CD1c-positive myeloid dendritic cell (primary cell): ENCODE results near the gene ELL.
A peak's percentile ranks its signal among the peaks of the same experiment; 100 is the strongest.

Experiments
- DNase-seq: peaks from one replicate; pipeline ENCODE4 v3.0.0-alpha.2; 2016; ENCODE audit errors: extremely low spot score

ELL gene

GRCh38 chr19:18488838-18489626 lies 32.8 kb downstream of the ELL start:
- no peak for DNase-seq

DNA sequence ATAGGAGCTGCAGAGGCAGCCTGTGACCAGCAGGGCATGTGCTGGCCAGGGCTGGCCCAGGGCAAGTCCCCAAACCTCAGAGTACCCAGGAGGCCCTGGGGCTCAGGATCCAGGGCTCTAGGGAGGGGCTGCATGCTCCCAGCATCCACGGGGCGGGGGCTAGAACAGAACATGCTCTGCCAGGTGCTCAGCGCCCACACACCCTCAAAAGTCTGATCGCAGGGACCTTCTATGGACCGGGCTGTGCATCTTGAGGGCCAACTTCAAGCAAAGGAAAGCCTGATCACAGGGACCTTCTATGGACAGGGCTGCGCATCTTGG lies 33.5 kb downstream of the ELL start:
- peak; percentile 43 for DNase-seq

DNA sequence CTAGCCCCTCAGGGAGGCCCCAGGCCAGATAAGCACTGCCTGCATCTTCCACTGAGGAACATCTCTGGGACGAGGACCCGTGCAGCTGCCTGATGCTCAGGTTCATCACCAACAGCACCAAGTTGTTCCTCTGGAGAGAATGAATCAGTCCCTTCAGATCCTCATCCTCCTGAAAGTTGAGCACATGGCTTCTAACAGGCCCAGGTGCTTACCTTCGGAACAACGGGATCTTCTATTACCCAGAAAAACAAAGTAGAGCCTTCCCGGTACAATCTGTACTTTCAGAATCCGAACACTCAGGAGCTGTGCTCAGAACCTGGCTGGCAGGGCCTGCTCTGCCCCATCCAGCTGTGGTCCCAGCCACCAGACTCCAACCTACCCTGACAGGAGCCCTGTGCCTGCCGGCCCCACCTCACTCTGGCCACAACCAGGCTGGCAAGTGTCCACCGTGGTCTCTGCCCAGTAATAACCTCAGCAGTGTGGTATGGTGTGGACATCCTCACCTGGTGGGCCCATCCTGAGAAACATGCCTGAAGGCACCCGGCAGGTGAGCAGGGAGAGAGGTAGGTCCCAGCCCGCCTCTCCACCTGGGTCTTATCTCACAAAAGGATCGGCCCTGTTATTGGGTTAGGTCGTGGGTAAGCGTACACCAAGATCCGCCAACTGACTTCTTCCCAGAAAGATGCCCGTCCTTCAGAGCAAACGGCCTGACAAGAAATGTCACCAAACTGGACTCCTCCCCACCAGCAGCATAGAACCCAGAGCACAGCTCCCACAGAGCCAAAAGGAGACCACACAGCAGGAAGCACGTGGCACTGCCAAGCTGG lies 34.1 kb downstream of the ELL start:
- DNase-seq: no peak

- no peak for DNase-seq
Observed at GRCh38 chr19:18486746-18487145, 35.1 kb downstream of the ELL start.

GRCh38 chr19:18484992-18485391 lies 36.9 kb downstream of the ELL start:
- no peak for DNase-seq

GRCh38 chr19:18483119-18483890 lies 38.6 kb downstream of the ELL start:
- no peak for DNase-seq

DNA sequence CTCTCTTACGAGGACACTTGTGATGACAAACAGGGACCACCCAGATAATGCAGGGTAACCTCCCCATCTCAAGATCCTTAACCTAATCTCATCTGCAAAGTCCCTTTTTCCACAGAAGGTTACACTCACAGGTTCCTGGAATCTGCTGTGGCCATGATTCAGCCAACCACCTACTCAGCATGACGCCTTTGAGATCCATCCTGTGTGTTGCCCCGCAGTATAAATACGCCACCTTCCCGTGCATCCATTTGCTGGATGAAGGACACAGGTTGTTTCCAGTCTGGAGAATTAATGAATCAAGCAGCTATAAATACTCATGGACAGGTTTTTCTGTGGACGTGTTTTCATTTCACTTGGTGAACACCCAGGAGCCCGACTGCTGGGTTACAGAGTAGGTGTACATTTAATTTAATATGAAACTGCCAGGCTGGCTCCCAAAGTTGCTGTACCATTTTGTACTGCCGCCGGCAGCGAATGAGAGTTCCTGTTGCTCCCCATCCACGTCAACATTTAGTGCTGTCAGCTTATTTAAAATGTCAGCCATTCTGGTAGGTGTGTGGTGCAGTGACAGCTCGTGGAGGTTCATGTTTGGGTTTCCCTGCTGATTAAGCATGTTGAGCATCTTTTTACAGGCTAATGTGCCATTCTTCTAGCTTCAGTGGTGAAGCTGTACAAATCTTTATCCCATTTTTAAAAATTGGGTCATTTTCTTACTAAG lies 40.2 kb downstream of the ELL start:
- DNase-seq: peak; percentile 66

GRCh38 chr19:18480006-18480691 lies 41.7 kb downstream of the ELL start:
- DNase-seq: peak; percentile 63

DNA sequence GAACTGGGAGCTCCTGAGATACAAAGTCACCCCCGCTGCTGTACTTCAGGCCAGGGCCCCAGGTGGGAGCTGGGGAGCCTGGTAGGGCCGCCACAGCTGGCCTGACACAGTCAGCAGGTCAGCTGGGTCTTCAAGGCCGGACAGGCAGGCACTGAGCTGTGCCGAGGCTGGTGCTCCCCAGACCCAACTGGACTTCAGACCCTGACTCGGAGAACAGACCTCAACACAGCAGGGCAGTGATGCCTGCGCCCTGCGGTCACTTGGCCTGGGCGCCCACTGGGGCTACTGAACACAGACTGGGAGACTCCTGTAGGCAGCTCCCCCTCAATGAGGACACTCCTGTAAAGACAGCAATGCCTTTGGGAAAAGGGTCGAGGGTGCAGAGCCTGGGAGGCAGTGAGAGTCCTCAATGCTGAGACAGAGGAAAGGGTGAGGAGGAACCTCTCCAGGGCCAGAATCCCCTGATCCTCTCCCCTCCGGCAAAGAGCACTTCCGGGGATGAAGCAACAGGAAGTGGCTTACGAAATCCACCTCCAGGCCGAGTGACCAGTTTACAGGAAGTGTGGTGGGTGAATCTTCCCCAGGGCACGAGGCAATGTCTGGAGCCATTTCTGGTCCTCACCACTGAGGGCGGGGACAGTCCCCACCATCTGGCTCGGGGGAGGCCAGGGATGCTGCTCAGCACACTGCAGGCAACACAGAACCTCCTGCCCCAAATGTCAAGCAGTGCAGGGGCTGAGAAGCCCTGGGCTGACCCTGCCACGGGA lies 43.1 kb downstream of the ELL start:
- peak; percentile 97 for DNase-seq

DNA sequence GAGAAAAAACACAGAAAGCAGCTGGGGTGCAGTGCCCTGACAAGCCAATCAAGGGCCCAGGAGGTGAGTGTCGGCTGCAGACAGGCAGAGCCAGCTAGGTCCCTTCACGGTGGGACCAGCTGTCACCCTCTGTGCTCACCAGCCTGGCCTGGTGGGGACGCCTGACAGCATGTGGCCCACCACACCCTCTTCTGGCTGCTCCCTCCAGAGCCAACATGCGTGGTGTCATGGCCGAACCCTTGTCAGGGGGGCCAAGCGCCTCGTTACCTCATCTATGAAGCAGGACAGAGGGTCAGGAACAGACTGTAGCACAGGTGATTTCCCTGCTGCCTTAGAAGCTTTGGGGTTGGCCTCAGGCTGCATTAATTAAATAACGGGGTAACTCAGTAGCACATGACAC lies 43.9 kb downstream of the ELL start:
- DNase-seq: no peak

DNA sequence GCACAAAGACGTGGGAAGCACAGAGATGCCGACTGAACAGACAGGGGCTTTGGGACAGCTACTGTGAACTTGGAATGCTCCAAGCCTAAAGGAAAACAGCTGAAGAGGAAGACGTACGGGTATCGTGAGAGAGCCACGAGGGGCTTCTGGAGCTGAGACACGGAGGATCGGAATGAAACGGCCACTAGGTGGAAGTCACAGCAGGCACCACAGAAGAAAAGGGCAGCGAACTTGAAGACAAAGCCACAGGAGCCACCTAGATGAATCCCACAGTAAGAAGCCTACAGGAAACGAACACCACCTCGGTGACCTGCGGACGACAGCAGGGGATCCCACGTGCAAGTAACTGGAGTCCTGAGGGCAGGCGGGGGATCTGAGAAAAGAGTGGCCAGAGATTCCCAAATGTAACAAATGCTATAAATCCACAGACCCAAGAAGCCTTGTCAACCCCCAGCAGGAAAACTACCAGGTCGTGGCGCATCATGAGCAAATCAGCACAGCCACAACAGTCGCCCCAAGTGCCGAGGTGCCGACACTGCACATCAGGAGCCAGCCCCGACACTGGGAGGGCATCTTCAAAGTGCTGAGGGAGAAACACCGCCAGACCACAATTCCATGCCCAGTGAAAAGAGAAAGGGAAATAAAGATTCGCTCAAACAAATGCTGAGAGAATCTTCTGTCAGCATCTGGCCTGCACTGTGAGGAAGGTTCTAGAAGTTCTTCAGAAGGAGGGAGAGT lies 44.7 kb downstream of the ELL start:
- DNase-seq: no peak

DNA sequence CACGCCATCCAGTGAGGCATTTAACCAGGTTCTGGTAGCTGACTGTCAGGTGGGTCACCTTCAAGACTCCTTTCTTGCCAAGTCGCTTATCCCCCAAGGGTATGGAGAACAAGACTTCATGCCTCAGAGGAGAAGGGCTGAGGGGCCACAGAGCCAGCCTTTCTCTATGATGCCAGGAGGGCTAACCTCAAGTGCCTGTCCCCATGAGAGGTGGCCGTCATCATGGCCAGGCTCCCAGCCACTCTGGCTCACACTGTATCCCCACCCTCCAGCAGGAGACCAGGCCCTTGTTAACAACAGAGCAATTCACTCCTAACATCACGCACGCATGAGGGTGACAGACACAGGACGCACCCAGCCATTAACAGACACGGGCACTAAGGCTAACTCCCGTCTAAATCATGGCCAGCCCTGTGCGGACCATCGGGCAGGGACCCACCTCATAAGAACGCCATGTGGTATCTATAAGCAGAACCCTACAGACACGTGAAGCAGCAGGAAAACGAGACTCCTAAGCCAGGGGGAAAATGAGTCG lies 45.3 kb downstream of the ELL start:
- no peak for DNase-seq

DNA sequence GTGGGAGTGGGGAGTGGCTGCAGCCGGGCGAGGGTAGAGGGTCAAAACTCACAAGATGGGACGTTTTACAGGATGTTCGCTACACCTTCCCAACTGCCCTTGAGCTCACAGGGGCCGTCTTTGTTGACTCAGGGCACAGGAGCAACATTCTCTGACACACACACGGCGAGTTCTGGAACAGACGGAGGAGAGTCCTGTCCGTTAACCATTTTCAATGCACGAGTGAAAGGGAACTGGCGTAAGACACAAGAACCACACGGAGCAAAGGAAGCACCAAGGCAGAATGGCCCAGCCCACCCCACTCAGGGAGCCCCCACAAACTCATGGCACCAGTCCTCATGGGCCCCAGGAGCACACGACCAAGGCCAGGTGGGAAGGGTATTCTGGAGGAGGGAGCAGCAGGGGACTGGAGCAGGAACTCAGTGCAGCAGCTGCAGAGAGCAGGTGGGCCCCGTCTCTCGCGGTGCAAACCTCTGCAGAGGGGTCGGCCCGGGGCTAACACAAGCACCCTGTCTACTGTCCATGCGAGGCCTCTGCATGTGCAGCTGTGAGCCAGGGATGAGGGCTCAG lies 46.0 kb downstream of the ELL start:
- no peak for DNase-seq

- no peak for DNase-seq
Observed at GRCh38 chr19:18475004-18475453, 46.8 kb downstream of the ELL start.

DNA sequence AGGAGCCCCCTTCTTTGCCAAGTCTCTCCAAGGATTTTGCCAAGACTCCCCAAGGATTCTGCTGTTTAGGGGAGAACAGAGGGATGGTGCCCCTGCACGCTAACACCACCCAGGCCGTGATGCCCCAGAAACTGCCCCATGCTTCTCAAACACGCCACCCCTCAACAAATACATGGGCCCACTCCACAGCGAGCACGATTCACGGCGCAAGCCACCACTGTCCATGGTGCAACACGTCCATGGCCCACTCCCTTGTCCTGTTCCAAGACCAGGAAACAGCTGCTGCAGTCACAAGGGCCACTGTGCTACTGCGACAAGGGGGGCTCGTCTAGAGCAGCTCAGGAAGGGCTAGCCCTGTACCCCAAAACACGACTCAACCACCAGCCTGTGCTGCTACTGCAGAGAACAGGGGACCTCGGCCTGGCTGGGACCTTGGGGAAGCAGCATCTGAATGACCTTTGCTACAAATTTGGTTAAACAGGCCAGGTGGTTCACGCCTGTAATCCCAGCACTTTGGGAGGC lies 47.4 kb downstream of the ELL start:
- no peak for DNase-seq

- no peak for DNase-seq
Observed at GRCh38 chr19:18473706-18474087, 48.2 kb downstream of the ELL start.

DNA sequence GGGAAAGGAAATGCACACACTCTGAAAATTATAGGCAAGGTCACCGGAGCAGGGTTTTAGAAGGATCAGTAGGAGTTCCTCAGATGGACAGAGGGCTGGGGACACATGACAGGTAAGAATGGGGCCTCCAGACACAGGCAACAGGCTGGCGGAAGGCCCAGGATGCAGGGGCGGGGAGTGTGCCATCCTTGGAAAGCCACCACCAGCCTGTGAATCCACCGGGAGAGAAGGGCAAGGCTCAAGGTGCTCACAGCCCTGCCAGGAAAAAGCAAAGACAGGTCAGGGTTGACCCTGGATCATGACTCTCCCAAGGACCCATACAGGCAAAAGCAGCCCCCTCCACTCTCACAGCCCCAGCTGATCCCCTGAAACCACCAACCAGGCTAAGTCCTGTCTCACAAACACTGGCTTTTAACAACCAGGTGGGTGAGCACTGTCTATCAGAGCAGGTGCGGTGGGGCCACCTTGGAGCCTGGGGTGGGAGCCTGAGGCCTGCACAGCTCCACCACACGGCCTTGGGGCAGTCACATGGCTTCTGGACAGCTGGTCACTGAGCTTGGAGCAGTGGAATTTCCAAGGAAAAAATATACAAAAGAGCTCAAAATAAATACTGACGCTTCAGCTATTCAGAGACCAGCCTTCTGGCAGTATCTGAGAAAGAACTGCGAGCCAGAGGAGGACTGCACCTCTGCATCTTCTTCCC lies 48.7 kb downstream of the ELL start:
- no peak for DNase-seq

DNA sequence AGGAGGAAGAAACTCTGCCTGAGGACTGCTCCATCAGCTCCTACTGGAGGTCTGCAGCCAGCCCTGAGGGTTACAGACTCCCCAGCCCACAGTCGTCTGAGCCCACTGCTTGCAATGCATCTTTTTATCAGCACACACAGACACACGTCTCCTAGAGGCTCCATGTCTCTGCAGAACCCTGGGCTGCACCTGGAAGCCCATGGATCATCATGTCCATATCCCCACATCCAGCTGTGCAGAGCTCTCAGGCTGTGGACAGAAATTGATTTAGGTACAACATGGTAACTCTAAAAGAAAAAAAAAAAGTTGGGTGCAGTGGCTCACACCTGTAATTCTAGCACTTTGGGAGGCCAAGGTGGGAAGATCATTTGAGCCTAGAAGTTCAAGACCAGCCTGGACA lies 51.1 kb downstream of the ELL start:
- no peak for DNase-seq
